Raji (cell line): ENCODE results near the gene ADH1A.

Experiments used
- POLR2A ChIP-seq: IDR thresholded peaks from 2 replicates; pipeline ENCODE4 v1.6.1; 2011; ENCODE audit warnings: low read depth, low read length, control low read depth; ENCODE audit not compliant: insufficient read depth

Gene ADH1A

DNA sequence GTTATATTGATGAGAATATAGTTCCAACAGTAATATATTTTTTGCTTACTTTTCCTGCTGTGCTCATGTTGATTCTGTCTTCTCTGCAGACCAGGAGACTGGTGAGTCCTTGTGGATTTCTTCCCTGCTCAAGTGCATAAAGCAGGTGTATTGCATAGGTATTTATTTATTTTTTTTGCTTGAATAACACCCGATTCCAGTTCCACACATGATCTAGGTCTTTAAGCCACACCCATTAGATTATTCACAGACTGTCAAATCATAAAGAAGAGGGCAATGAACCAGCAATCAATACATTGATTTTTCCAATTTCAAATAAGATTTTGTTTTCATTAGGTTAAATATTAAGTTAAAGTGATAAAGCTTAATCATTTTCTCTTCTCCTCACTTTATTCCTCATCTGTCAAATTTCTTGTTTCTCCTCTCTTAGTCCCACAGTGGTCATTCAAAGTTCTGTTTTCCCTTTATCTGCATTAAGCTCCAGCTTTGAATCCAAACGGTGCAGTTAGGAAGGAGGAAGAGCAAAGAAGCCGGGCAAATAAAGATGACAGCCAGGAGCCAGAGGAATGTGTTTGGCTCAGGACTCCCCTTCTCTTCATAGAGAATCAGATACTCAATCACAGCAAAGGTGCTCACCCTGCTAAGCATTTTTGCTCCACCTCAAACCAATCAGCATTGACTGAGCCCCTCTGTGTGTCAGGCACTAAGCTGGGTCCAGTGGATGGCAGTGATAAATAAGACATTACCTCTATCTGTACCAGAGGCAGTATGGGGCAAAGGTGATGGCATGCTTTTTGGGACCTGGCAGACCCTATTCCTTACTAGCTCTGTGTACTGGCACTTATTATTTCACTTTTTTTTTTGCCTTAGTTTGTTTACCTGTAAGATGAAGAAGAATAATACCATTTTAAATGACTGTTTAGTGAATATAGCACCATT, at the start of gene ADH1A:
Gene ADH1A, minus strand, starts transcription at position 138 of the 939 bp plus-strand sequence. Its CDS starts 71 bp downstream, at position 67.
- TF ChIP-seq POLR2A: no peak

DNA sequence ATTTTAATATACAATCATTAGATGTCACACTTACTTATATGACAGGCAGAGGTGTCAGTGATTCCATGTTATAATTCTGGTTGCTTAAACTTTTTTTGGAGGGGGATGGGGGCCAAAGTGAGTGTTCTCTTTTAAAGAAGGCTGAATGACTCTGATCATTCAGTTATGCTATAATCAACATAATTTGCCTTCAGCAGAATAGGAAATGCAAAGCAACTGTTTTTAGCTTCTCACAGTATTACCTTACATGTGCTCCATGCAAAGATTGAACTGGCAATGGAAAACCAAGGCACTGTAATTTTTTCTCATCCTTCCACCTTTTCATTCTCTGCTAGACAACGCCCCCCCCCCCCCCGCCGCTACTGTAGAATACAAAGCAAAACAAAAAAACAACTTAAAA, 48.4 kb upstream of the ADH1A start:
- TF ChIP-seq POLR2A: no peak

DNA sequence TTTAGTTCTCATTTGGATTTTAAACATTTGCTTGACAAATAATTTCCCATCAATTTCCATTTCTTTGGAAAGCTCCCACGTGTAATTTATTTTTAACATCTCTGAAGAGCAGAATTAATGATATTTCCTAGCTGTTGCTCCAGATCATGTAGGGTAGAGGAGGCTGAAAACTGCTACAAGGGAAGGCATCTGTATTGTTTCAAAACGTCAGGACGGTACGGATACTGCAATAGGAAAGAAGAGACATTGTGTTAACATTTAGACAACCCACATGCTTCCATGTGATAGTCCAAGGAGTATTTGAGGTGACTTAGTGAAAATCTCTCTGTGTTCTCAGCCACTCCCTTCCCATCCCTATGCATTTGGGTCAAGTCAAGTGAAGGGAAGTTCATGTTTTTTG, 45.8 kb upstream of the ADH1A start:
- TF ChIP-seq POLR2A: no peak

DNA sequence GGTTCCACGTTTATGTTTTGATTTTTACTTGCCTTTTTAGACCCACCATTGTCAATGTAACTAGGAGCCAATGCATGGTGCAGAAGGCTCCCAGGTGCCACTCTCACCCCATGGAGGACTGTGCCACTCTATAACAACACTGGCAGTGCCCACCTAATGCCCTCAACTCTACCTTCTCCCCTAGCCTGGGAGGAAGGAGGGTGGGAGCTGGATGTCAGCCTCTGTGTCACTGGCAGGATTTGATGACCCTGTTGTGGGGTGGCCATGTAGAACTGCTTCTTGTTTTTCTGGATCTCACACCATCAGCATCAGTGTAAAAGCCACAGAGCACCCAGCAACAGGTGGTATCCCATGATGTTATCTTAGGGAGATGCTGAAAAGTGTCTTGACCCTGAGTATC, 44.1 kb upstream of the ADH1A start:
- no peak for TF ChIP-seq POLR2A

DNA sequence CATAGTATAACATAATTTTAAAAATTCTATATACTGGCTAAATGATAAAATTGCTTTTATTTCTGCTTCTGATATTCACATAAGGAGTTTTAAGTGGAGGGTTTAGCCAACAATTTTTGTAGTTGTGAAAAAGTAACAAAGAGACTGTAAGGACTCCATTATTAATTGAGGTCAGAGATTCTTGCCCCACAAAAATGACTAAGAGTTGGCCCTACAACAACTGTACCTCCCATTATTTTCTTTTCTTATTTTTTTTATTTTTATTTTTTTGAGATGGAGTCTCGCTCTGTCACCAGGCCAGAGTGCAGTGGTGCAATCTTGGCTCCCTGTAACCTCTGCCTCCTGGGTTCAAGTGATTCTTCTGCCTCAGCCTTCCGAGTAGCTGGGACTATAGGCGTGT, 39.9 kb upstream of the ADH1A start:
- no peak for TF ChIP-seq POLR2A

DNA sequence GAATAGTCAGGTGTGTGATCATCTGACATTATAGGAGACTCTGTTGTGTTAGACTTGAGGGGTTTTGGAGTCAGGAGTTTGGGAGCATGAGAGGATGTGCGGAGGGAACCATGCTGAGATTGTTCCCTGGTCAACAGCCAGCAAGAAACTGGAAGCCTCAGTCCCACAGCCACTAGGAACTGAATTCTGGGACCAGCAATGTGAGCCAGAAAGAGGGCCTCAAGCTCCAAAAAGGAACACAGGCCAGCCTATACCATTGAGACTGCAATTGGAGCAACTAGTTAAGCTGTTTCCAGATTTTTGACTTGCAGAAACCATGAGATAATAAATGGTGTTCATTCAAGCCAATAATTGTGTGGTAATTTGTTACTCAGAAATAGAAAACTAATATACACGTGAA, 39.1 kb upstream of the ADH1A start:
- TF ChIP-seq POLR2A: no peak

DNA sequence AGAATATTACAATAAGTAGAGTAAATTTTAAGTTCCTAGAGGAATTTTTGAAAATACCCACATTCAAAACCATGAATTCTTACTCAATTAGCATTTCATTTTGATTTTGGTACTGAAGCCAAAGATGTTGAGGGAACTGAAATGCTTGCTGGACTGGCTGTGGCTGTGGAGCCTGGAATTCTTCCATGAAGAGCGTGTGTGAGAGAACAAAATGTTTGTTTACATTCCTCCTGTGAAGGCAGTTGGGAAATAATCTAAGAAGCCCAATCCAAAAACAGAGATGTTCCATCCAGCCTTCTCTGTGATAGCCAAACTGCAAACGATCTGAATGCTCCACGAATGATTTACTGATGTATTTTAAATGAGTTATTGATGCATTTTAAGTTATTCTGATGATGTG, 34.2 kb upstream of the ADH1A start:
- TF ChIP-seq POLR2A: no peak

DNA sequence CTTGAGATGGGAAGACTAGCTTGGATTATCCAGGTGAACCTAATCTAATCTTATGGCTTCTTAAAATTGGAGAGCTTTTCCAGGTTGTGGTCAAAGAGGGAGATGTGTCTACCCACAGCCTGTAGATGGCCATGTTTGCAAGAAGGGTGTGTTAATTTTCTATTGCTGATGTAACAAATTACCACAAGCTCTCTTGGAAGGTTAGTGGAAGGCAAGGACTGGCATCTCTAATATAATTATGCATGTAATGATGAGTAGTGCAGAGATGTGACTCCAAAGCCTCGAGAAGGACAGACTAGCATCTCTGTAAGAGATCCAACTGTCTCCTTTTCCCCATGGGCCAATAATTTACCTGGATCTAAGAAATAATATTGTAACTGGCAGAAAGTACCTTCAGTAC, 33.6 kb upstream of the ADH1A start:
- no peak for TF ChIP-seq POLR2A

DNA sequence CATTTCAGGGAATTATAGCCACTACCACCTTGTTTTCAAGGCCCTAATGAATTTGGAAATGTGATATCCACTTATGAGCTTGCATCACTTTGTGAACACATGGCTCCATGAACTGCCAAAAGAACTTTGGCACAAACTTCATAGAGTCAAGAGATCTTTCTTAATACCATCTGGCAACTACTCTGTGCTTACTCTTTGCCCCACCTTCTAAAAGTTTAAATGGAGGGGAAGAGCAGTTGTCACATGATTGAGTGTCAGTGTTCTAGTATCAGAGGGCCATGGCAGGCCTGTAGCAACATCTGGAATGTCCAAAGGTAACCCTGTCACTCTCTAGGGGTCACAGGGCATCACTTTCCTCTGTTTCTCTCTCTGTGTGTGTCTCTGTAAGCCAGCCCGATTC, 33.0 kb upstream of the ADH1A start:
- TF ChIP-seq POLR2A: no peak

DNA sequence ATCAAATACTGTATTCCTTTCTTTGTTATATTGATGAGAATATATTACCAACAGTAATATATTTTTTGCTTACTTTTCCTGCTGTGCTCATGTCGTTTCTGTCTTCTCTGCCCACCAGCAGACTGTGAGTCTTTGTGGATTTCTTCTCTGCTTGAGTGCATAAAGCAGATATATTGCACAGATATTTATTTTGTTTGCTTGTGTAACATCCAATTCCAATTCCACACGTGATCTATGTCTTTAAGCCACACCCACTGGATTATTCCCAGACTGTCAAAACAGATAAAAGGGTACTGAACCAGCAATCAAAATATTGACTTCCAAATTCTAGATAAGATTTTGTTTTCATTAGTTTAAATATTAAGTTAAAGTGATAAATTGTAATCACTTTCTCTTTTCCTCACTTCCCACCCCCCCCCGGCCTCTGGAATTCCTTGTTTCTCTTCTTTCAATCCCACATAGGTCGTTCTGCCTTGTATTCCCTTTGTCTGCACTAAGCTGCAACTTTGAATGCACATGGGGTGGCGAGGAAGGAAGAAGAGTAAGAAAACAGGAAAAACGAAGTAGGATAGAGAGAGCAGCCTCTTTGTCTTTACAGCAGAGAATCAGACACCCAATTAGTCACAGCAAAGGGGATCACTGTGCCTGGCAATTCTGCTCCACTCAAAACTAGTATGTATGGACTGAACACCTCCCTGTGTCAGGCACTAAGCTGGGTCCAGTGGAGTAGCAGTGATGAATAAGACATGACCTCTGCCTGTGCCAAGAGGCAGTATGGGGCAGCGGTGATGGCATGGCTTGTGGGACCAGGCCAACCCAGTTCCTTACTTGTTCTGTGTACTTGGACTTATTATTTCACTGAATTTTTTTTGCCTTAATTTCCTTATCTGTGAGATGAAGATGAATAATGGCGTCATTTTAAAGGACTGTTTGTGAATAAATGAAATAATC, 30.7 kb upstream of the ADH1A start, which contains the start of gene ADH1B:
Gene ADH1B, minus strand, starts transcription at position 161 of the 951 bp plus-strand sequence. Its CDS starts 70 bp downstream, at position 91.
- TF ChIP-seq POLR2A: no peak

DNA sequence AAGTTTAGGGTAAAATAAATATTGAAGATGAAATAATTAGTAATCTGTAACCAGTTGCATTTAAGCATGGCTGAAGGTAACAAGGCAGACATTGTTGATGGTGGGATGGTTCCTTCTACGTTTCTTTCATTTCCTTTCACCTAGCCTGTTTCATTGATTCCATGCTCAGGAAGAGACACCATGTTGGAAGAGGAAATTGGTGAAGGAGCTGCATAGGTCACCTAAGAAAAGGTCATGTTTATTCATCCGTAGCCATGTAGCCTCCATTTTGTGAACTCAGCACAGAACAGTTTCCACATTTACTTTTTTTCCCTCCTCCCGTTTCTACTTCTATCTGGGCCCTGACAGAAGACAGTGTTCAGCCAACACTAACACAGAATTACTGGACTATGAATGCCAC, 26.6 kb upstream of the ADH1A start:
- no peak for TF ChIP-seq POLR2A

DNA sequence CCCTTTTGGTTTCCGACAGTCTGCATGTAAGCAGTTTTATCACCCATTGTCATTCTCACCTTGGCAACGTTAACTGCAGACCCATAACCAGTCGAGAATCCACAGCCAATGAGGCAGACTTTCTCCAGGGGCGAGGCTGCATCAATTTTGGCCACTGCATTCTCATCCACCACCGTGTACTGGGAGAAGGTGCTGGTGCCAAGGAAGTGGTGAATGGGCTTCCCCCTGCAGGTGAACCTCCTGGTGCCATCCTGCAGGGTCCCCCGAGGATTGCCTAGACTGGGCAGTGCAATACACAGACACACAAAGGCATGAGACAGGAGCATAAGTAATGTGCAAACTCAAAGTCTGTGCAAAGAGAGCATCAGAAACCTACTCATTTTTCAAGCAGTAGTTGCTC, 25.1 kb upstream of the ADH1A start:
- no peak for TF ChIP-seq POLR2A

DNA sequence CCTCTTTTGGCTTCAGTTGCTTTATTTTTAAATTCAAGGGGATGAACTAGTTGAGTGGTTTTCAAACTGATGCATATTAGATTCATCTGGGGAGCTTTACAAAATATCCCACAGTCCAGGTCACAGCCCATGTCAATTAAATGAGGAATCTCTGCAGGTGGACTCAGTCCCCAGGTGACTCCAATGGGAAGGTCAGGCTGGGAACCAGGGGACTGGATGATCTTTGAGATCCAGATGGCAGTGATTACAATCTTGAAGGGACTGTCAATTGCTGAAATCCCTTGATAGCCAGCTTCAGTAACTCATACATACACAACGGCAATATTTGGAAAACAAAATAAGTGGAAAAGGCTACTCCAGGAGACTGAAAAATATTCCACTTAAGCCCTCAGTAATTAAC, 23.4 kb upstream of the ADH1A start:
- TF ChIP-seq POLR2A: no peak

DNA sequence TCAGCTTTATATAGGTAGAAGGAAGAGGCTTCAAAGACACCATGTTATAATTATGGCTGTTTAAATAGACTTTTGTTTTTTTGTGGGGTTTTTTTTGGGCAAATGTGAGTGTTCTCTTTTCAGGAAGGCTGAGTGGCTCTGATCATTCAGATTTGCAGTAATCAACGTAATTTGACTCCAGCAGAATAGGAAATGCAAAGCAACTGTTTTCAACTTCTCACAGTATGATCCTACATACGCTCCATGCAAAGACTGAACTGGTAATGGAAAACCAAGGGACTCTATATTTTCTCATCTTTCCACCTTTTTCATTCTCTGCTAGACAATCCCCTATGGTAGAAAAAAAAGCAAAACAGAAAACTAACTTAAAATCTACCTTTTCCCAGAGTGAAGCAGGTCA, 19.6 kb upstream of the ADH1A start:
- no peak for TF ChIP-seq POLR2A

DNA sequence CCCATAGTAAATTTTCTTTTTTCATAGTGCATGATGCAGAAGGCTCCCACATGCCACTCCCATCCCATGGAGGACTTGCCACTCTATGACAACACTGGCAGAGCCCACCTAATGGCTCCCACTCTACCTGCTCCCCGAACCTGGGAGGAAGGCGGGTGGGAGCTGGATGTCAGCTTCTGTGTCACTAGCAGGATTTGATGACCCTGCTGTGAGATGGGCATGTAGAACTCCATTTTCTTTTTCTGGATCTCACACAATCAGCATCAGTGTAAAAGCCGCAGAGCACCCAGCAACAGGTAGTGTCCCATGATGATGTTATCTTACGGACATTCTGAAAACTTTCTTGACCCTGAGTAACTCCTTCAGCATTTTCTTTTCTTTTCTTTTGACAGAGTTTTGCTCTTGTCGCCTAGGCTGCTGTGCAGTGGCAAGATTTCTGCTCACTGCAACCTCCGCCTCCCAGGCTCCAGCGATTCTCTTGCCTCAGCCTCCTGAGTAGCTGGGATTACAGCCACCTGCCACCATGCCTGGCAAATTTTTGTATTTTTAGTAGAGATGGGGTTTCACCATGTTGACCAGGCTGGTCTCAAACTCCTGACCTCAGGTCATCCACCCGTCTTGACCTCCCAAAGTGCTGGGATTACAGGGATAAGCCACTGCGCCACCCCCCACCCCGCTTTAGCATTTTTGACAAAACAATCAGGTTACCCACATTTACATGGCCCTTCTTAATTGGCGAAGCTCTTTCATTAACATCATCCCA, 15.0 kb upstream of the ADH1A start:
- no peak for TF ChIP-seq POLR2A
